ENCODE measurements around the gene SUN3.

DNA sequence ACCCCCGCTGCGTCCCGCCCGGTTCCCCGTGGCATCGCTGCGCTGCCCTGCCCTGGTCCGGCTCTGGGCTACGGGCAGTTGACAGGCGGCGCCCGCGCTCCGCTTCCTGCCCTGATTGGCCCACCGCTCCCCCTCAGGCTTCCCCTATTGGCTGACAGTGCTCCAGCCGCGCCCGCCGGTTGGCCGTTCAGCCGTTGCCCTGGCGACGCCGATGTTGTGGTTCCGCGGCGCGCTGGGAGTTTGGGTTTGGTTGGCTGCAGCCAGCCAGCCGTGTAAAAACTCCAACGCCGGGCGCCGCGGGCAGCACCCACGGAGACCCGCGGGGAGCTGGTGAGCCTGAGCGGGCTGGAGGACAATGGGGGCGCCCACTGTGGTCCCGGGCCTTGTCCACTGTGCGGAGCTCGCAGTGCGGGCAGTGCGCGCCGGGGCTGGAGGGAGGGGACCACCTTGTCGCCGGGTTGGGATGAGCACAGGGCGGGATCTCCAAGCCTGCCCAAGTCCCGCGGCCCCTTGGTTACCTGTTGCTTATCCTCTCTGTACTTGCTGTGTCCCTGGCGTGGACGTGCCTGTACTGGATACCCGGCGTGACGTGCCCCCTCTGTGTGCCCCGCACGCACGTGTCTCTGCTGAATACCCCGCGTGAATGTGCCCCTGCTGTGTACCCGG, 6.5 kb upstream of the SUN3 start, which contains the start of gene C7orf57:
- no peak for TF ChIP-seq FOXP1 (IDR thresholded peaks at IDR 0.05)
- TF ChIP-seq FOXP1 (CRISPR knock-in tag; IDR thresholded peaks at IDR 0.05): no peak
- no peak for TF ChIP-seq MAFK (conservative IDR thresholded peaks at IDR 0.05 in 1 of 2, IDR thresholded peaks at IDR 0.05 in 1 of 2; ENCODE audit: low read length in 2 of 2)
- TF ChIP-seq JUNB (CRISPR knock-in tag; IDR thresholded peaks at IDR 0.05; ENCODE audit: borderline replicate concordance): no peak

All from HepG2 (cell line).